ENCODE data around the gene AQP11.

The AQP11 gene

GRCh38 chr11:77596626-77597025, 6.9 kb downstream of the AQP11 start:
- no peak for TF ChIP-seq CTCF (IDR thresholded peaks at IDR 0.05)
- no peaks in the 10 kb centered on the region for H3K4me1 ChIP-seq
- no peak overlapping the region for H3K27ac ChIP-seq
- no peak for DNase-seq
- H3K27me3 ChIP-seq = no peaks in the 10 kb centered on the region
- no peak overlapping the region for H3K4me3 ChIP-seq
- intact Hi-C loops (cut with DNase I; ENCODE audit: low total_unique reads) = no loop called here
- H3K9me3 ChIP-seq = no peaks in the 10 kb centered on the region
- H3K36me3 ChIP-seq = no peaks in the 10 kb centered on the region

GRCh38 chr11:77598195-77598594, 8.4 kb downstream of the AQP11 start:
- Histone ChIP-seq H3K4me1 (no peaks in the 10 kb centered on the region), H3K27me3 (no peaks in the 10 kb centered on the region), H3K36me3 (no peaks in the 10 kb centered on the region), H3K27ac (no peak overlapping the region), H3K4me3 (no peak overlapping the region), H3K9me3 (no peaks in the 10 kb centered on the region)
- TF ChIP-seq CTCF (IDR thresholded peaks at IDR 0.05) = no peak
- intact Hi-C loops (cut with DNase I; ENCODE audit: low total_unique reads) = no loop called here
- DNase-seq = no peak

GRCh38 chr11:77602381-77603088, 12.8 kb downstream of the AQP11 start:
- intact Hi-C loops (cut with DNase I; ENCODE audit: low total_unique reads) = no loop called here
- Histone ChIP-seq H3K4me3 (no peak overlapping the region), H3K36me3 (peaks cover 8 to 14% (median 10%) of the 10 kb centered on the region in 3 donors), H3K4me1 (no peaks in the 10 kb centered on the region), H3K27ac (no peak overlapping the region), H3K27me3 (no peaks in the 10 kb centered on the region), H3K9me3 (no peaks in the 10 kb centered on the region)
- no peak for TF ChIP-seq CTCF (IDR thresholded peaks at IDR 0.05)
- DNase-seq = no peak

GRCh38 chr11:77604281-77604680, 14.5 kb downstream of the AQP11 start:
- intact Hi-C loops (cut with DNase I; ENCODE audit: low total_unique reads) = no loop called here

GRCh38 chr11:77609234-77609633, 19.5 kb downstream of the AQP11 start:
- intact Hi-C loops (cut with DNase I; ENCODE audit: low total_unique reads) = no loop called here
- no peak for TF ChIP-seq CTCF (IDR thresholded peaks at IDR 0.05)
- DNase-seq = no peak
- Histone ChIP-seq H3K9me3 (no peaks in the 10 kb centered on the region), H3K36me3 (peaks cover 17 to 63% (median 45%) of the 10 kb centered on the region in 3 donors), H3K27ac (no peak overlapping the region), H3K27me3 (no peaks in the 10 kb centered on the region), H3K4me1 (no peaks in the 10 kb centered on the region), H3K4me3 (no peak overlapping the region)

More at GRCh38 chr11:77604281-77604680, 14.5 kb downstream of the AQP11 start:
- Histone ChIP-seq H3K4me3 (no peak overlapping the region), H3K9me3 (no peaks in the 10 kb centered on the region), H3K27ac (no peak overlapping the region), H3K27me3 (no peaks in the 10 kb centered on the region), H3K4me1 (no peaks in the 10 kb centered on the region), H3K36me3 (peaks cover 9 to 26% (median 21%) of the 10 kb centered on the region in 3 donors)
- no peak for TF ChIP-seq CTCF (IDR thresholded peaks at IDR 0.05)
- no peak for DNase-seq
